Middle frontal gyrus (tissue), 1 donor: Measurements from ENCODE around the gene SCUBE2.
"Not testable (repeated sequence)": the region's sequence is repeated elsewhere in the genome, so short reads cannot be mapped to it uniquely, and the experiment has no call there.

Experiments
- DNase-seq: peaks from one replicate; pipeline ENCODE4 v3.0.0-alpha.2; 2015; ENCODE audit warnings: low spot score; ENCODE audit errors: extremely low spot score

Gene SCUBE2

GRCh38 chr11:9109858-9110731 is 18.7 kb upstream of the SCUBE2 start:
- DNase-seq, result no peak

GRCh38 chr11:9104580-9104979 is 13.2 kb upstream of the SCUBE2 start:
- no peak for DNase-seq

- DNase-seq, result no peak
Measured at GRCh38 chr11:9103542-9104276, 12.3 kb upstream of the SCUBE2 start.

- DNase-seq, result no peak
Measured at GRCh38 chr11:9099617-9100016, 8.2 kb upstream of the SCUBE2 start.

GRCh38 chr11:9098455-9098854 is 7.1 kb upstream of the SCUBE2 start:
- not testable (repeated sequence) for DNase-seq

- not testable (repeated sequence) for DNase-seq
Measured at GRCh38 chr11:9097186-9097943, 6.0 kb upstream of the SCUBE2 start.

- DNase-seq, result no peak
Measured at GRCh38 chr11:9096427-9096826, 5.0 kb upstream of the SCUBE2 start.

GRCh38 chr11:9095421-9095820 is 4.0 kb upstream of the SCUBE2 start:
- DNase-seq, result no peak

- no peak for DNase-seq
Measured at GRCh38 chr11:9094420-9094819, 3.0 kb upstream of the SCUBE2 start.

- DNase-seq, result no peak
Measured at GRCh38 chr11:9092853-9093778, 1.7 kb upstream of the SCUBE2 start.

- no peak for DNase-seq
Measured at GRCh38 chr11:9092072-9092471, 673 bp upstream of the SCUBE2 start.

GRCh38 chr11:9090488-9091043 is 833 bp downstream of the SCUBE2 start:
- no peak for DNase-seq

- DNase-seq, result no peak
Measured at GRCh38 chr11:9089636-9090035, 1.8 kb downstream of the SCUBE2 start.

- no peak for DNase-seq
Measured at GRCh38 chr11:9089061-9089460, 2.3 kb downstream of the SCUBE2 start.

- DNase-seq, result no peak
Measured at GRCh38 chr11:9082575-9082974, 8.8 kb downstream of the SCUBE2 start.

- DNase-seq, result no peak
Measured at GRCh38 chr11:9081153-9081552, 10.2 kb downstream of the SCUBE2 start.

- DNase-seq, result no peak
Measured at GRCh38 chr11:9078113-9079086, 13.0 kb downstream of the SCUBE2 start.

GRCh38 chr11:9077164-9077563 is 14.2 kb downstream of the SCUBE2 start:
- DNase-seq, result no peak

GRCh38 chr11:9076661-9077060 is 14.7 kb downstream of the SCUBE2 start:
- no peak for DNase-seq
